Fibroblast of lung (primary cell): ENCODE results near the gene ITPR1.

ENCODE experiments used
- EZH2 ChIP-seq: IDR thresholded peaks from 2 replicates; pipeline ENCODE4 v1.5.1; 2012; ENCODE audit warnings: low read length, control low read depth, mild to moderate bottlenecking; ENCODE audit errors: missing control alignments
- TF ChIP-seq, protein P1 (sequence below), 2 donors: IDR thresholded peaks in 1 of 2; conservative IDR thresholded peaks in 1 of 2; 1 replicate in 1 of 2; 2 replicates in 1 of 2; pipeline ENCODE4 v1.5.1; 2011 to 2012; ENCODE audit warnings: low read length in 2 of 2, control low read depth in 1 of 2, inconsistent platforms in 1 of 2, low read depth in 1 of 2, mild to moderate bottlenecking in 1 of 2

DNA sequence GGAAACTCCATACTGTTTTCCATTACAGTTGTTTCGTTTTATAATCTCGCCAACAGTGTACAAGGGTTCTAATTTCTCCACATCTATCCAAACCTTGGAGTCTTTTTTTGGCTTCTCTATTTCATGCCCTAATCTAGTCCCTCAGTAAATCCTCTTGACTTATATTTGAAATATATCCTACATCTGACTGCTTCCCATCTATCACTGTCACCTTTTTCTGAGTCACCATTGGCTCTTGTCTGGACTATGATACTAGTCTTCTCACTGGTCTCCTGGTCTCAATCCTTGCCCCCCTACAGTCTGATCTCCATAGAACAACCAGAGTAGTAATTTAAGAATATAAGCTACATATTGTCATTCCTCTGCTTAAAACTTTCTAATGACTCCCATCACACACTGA is 80.0 kb downstream of the ITPR1 start:
- TF ChIP-seq, protein P1, sequence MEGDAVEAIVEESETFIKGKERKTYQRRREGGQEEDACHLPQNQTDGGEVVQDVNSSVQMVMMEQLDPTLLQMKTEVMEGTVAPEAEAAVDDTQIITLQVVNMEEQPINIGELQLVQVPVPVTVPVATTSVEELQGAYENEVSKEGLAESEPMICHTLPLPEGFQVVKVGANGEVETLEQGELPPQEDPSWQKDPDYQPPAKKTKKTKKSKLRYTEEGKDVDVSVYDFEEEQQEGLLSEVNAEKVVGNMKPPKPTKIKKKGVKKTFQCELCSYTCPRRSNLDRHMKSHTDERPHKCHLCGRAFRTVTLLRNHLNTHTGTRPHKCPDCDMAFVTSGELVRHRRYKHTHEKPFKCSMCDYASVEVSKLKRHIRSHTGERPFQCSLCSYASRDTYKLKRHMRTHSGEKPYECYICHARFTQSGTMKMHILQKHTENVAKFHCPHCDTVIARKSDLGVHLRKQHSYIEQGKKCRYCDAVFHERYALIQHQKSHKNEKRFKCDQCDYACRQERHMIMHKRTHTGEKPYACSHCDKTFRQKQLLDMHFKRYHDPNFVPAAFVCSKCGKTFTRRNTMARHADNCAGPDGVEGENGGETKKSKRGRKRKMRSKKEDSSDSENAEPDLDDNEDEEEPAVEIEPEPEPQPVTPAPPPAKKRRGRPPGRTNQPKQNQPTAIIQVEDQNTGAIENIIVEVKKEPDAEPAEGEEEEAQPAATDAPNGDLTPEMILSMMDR (conservative IDR thresholded peaks at IDR 0.05 in 1 of 2, IDR thresholded peaks at IDR 0.05 in 1 of 2; ENCODE audit: low read depth in 1 of 2, low read length in 2 of 2): no peak
- TF ChIP-seq EZH2: no peak
